Naive thymus-derived CD8-positive, alpha-beta T cell (primary cell): Measurements from ENCODE around the gene HOXA9. TPM values are rescaled to one million over a fixed set of nuclear protein-coding genes. Genes with fewer than 3 reads are reported as not detected.

Experiments
- ATAC-seq, 2 donors: fragments of 150-1000 bp; cut with Tn5 transposase in 1 of 2; sonication (Bioruptor Pico), chemical (Tn5 transposase) in 1 of 2; 1 replicate in 1 of 2; 2 replicates in 1 of 2; pipeline ENCODE4 v1.10.0; 2021; ENCODE audit warnings: mild to moderate bottlenecking in 2 of 2, moderate library complexity in 2 of 2
- POLR2A ChIA-PET: fragments of 350-600 bp; sonication (Branson Sonifier 250); formaldehyde crosslinking; loops from one replicate; lab custom pipeline; 2021; ENCODE audit warnings: antibody characterized with exemption; lab: Charles Lee
- DNase-seq, 10 donors: peaks; one replicate each; pipeline versions ENCODE4 v3.0.0 to v3.0.0-alpha.2; 2020 to 2022
- H3K27ac Mint-ChIP-seq, 10 donors: one replicate each; pipeline ENCODE4 v1.8.0; 2020 to 2022; ENCODE audit warnings: mild to moderate bottlenecking in 10 of 10, mixed read lengths in 10 of 10, moderate library complexity in 4 of 10, inconsistent platforms in 1 of 10
- H3K27me3 Mint-ChIP-seq, 5 donors: one replicate each; pipeline ENCODE4 v1.8.0; 2021 to 2022; ENCODE audit warnings: mixed read lengths in 5 of 5
- H3K36me3 Mint-ChIP-seq, 3 donors: one replicate each; pipeline ENCODE4 v1.8.0; 2020 to 2022; ENCODE audit warnings: mixed read lengths in 3 of 3, mild to moderate bottlenecking in 2 of 3, inconsistent platforms in 1 of 3
- H3K4me1 Mint-ChIP-seq, 4 donors: one replicate each; pipeline ENCODE4 v1.8.0; 2021 to 2022; ENCODE audit warnings: mixed read lengths in 4 of 4
- H3K4me3 Mint-ChIP-seq, 10 donors: one replicate each; pipeline ENCODE4 v1.8.0; 2020 to 2022; ENCODE audit warnings: mild to moderate bottlenecking in 10 of 10, mixed read lengths in 10 of 10, moderate library complexity in 6 of 10, inconsistent platforms in 1 of 10
- H3K9me3 Mint-ChIP-seq, 9 donors: one replicate each; pipeline ENCODE4 v1.8.0; 2020 to 2022; ENCODE audit warnings: mixed read lengths in 9 of 9, mild to moderate bottlenecking in 3 of 9, inconsistent platforms in 1 of 9, moderate library complexity in 1 of 9
- polyA plus RNA-seq, 3 donors: library from polyadenylated mRNA; unstranded; fragments of 300-500 nt; fragmentation: Illumina TruSeq; gene quantifications; one replicate each; pipeline ENCODE4 v1.2.3, GENCODE V29; 2021
- total RNA-seq, 8 experiments: library from RNA in 2 of 8; stranded (reverse) in 2 of 8; gene quantifications; one replicate each; pipeline ENCODE4 v1.2.3 and lab custom pipeline; 2021 to 2026

Gene HOXA9
- total and polyA plus RNA-seq, 5 experiments from 2014 or later, result 0.16 TPM; not detected in 4

DNA sequence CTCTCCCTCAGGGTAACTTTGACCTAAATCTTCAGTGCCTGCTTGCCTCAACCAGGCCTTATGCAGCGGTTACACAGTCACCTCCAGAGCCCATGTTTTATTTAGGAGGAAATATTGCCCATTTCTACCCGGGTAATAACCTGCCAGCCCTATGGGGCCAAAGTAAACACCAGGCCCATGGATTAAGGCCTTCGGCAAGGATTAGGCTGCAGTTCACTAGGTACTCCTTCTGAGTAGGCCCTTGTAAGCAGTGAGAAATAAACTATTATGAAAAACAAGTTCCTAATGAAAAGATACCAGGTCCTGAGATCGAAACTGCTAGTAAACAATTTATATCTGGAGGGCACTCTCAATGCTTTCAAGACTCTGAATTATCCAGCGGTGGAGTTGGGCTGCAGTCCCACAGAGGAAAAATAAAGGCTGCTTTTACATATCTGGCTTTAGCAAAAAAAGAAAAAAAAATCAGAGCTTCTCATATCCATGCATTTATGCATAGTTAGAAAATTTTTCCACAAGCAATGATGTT, 12.5 kb upstream of the HOXA9 start:
- Mint-ChIP-seq H3K27ac (no peak overlapping the region), H3K27me3 (peaks cover 38 to 83% (median 58%) of the 10 kb centered on the region in 5 donors)

DNA sequence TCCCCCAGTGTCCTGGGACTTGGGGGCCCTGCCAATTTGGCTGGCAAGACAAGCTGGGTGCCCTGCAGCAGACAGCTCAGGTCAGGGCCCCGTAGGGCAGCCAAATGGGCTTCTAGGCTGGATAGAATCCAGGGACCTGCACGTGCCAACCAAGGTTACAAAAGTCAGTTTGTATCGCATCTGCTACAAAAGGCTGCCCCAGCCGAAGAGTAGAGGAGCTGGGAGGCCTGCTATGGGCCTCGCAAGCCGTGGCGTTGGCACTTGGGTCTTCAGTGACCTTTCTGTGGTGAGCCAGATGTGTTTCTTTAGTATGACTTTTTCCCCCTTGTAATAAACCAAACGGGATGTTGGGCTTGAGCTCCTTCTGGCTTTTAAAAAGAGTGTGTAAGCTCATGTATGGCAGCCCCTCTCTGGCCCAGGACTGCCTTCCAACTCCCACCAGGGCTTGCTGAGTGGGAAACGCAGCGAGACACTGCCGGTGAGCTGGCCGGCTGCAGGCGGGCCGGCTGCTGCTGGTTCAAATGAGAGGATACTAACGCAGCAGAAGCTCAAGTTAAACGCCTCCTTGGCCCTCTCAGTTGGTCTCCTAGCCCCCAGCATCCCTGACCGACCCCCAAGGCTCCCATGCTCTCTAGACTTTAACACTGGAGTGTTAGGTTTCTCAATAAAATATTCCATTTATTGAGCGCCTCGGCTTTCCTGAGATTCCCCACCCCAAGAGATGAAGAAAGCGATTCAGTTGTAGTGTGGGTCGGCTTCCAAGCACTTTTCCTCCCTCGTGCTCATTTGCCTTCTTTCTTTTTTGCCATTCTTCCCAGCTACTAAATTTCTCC, 11.8 kb upstream of the HOXA9 start:
- peaks cover 8 to 17% (median 15%) of the 10 kb centered on the region in 4 donors for H3K4me1 Mint-ChIP-seq

More for the DNA sequence above, 12.5 kb upstream of the HOXA9 start:
- no peak for DNase-seq
- POLR2A ChIA-PET, result no interaction called here
- Mint-ChIP-seq H3K4me3 (no peak overlapping the region), H3K36me3 (peaks cover 0 to 4% (median 1%) of the 10 kb centered on the region in 3 donors), H3K9me3 (no peaks in the 10 kb centered on the region), H3K4me1 (peaks cover 7 to 15% (median 12%) of the 10 kb centered on the region in 4 donors)
- ATAC-seq, result no peak

DNA sequence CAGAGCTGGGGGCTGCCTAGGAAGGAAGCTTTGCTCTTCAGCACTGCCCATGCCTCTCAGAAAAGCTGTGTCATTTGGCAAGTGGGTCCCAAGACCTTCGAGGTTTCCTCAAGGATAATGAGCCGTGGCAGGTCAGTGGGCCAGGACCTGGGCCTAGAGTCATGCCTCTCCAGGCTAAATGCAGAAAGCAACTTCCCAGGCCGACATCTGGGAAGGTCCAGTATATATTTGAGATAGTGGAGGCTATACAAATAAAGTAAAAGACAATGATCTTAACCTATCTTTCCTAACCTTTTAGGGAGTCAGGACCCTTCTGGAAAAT, 11.1 kb upstream of the HOXA9 start:
- Mint-ChIP-seq H3K27me3 (peaks cover 43 to 87% (median 61%) of the 10 kb centered on the region in 5 donors), H3K4me3 (no peak overlapping the region), H3K36me3 (peaks cover 1 to 11% (median 3%) of the 10 kb centered on the region in 3 donors), H3K27ac (no peak overlapping the region), H3K9me3 (peaks cover 0 to 3% (median 0%) of the 10 kb centered on the region in 9 donors), H3K4me1 (peaks cover 13 to 24% (median 22%) of the 10 kb centered on the region in 4 donors)
- POLR2A ChIA-PET, result no interaction called here
- DNase-seq (peak in 1 of 10 donors; percentile 8), ATAC-seq (no peak)

More for the DNA sequence above, 11.8 kb upstream of the HOXA9 start:
- Mint-ChIP-seq H3K27me3 (peaks cover 38 to 83% (median 57%) of the 10 kb centered on the region in 5 donors), H3K4me3 (no peak overlapping the region), H3K9me3 (no peaks in the 10 kb centered on the region), H3K36me3 (peaks cover 0 to 7% (median 1%) of the 10 kb centered on the region in 3 donors), H3K27ac (no peak overlapping the region)
- POLR2A ChIA-PET, result no interaction called here
- ATAC-seq, result no peak
- peak in 2 of 10 donors; percentile 1 to 12 for DNase-seq

DNA sequence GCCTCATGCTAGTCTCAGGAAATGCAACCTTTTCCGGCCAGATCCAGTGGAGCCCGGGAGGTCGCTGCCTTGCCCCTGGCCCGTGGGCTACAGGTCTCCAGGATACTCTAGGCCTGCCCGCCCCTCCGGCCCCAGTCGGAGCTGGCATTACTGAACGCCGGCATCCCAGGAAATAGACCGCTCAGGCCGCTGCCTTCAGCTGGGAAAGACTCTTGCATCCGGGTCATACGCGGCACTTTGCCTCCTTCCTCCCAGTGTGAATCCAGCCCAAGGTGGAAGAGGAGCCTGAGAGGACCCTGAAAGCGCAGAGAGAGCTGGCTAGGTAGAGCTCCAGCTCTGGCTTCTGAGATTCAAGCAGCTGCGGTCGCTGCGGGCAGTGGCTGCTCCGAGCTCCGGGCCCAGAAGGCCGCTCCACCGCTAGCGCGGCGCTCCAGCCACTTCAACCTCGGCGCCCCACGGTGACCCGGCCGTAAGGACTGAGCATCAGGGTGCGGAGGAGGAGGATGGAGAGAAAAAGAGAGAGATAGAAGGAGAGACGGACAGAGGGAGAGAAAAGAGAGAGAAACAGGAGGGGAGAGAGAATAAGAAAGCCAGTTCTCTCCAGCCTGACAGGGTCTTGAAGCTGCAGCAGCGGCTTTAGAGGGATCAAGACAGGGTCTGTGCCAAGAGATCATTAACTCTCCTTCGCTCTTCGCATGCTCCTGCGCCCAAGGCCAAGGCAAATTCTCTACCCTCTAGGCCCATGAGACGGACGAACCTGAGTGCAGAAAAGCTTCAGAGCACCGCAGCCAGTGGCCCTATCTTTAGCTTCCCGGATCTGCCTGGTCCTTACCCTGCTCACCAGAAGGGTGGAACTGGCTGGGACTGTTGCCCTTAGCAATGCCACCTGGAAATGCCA, 10.5 kb upstream of the HOXA9 start:
- Mint-ChIP-seq H3K4me3 (no peak overlapping the region), H3K36me3 (peaks cover 1 to 11% (median 3%) of the 10 kb centered on the region in 3 donors), H3K27me3 (peaks cover 46 to 87% (median 64%) of the 10 kb centered on the region in 5 donors), H3K4me1 (peaks cover 13 to 27% (median 24%) of the 10 kb centered on the region in 4 donors), H3K27ac (no peak overlapping the region), H3K9me3 (peaks cover 0 to 3% (median 0%) of the 10 kb centered on the region in 9 donors)
- ATAC-seq, result no peak
- POLR2A ChIA-PET, result interaction anchor here (2.5 kb wide), 1 partner anchor 9 kb away, joined by 12 read pairs; the partner anchor contains the start of gene HOXA11
- peak in 1 of 10 donors; percentile 2 for DNase-seq

DNA sequence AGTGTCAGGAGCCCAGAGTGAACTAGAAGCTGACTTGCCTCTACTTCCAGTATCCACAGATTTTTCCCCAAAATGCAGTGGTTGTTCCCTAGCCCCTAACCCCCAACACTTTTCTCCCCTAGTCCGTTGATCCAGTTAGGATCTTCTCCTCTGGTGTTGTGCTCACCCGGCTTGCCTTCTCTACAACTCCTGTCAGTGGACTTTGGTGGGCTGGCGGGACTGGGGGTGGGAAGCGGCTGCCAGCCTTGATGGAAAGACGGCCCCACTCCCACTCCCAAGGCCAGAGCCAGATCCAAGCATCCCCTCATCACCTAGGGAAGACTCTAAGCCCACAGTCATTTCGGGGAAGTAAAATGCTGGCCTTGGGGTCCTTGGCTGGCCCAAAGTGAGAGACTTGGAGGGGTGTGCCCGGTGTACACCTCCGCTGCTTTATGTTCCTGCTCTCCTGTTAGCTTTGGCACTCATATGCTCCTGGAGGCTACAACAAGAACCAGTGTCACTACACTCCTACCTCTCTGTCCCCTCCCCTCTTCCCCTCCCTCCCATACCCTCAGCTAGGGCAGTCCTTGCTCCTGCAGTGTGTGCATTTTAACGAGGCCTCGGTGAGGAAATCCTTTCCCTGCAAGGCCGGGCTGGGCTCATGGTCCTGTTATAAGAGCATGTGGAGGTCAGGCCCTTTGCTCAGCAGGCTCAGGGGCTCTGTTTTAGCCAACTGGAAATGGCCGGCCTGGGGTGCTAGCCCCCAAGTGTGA, 9.7 kb upstream of the HOXA9 start:
- H3K27me3 Mint-ChIP-seq, result peaks cover 45 to 87% (median 67%) of the 10 kb centered on the region in 5 donors
- H3K36me3 Mint-ChIP-seq, result peaks cover 1 to 11% (median 3%) of the 10 kb centered on the region in 3 donors
- DNase-seq (peak in 1 of 10 donors; percentile 15), ATAC-seq (no peak)
- POLR2A ChIA-PET, result interaction anchor here (2.5 kb wide), 1 partner anchor 10 kb away, joined by 12 read pairs; the partner anchor contains the start of gene HOXA11
- peak overlapping the region in 1 of 10 donors; percentile 44 for H3K27ac Mint-ChIP-seq
- H3K4me3 Mint-ChIP-seq, result peak overlapping the region in 9 of 10 donors; percentile 43 to 77 (median 64)
- peaks cover 0 to 4% (median 0%) of the 10 kb centered on the region in 9 donors for H3K9me3 Mint-ChIP-seq
- H3K4me1 Mint-ChIP-seq, result peaks cover 11 to 31% (median 26%) of the 10 kb centered on the region in 4 donors

DNA sequence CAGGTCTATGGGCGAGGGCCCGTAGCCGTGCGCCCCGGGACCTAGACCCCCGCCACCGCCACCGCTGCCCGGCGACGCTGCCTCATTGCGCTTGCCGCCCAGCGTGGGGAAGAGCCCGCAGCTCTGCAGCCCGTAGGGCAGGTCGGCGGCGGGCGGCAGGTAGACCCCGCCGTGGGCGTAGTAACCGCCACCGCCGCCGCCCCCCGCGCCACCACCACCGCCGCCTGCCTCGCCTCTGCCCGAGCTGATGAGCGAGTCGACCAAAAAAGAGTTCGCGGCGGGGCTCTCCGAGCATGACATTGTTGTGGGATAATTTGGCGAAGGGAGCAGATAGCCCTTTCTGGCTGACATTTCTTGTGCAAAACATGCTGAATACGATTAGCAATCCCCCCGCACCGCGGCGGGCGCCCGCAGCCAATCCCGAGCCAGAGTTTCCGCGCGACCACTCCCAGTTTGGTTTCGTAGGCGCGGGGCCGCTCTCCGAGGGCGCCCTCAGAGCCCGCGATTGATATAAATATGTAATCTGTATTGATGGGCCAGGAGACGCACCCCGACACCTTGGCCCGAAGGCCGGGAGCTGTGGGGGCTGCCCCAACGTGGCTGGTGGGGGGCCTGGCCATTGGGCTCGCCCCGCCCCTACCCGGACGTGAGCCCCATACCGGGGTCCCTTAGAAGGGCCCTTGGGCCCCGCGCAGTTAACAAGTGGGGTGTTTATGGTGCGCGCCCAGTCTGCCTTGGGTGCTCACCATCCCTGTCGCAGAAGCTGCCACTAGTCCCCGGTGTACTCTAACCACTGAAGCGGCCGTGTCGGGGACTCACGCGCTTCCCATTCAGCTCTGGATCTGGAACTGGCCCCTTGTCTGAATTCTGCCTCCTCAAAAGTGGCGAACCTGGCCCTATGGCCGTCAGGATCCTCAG, 8.9 kb upstream of the HOXA9 start, which contains the start of gene HOXA10:
HOXA10 (minus strand) TSS at position 365 of the 918 bp plus-strand sequence; CDS start at position 351, 14 bp downstream.
- Mint-ChIP-seq H3K4me3 (peak within 1 kb of the TSS; percentile 57 to 77 (median 67)), H3K27ac (peak within 1 kb of the TSS in 1 of 10 donors; percentile 44), H3K4me1 (peaks cover 10 to 27% (median 24%) of the 10 kb centered on the region in 4 donors), H3K27me3 (peaks cover 39 to 83% (median 61%) of the 10 kb centered on the region in 5 donors), H3K9me3 (peaks cover 0 to 4% (median 0%) of the 10 kb centered on the region in 9 donors), H3K36me3 (peaks cover under 1 to 7% (median 3%) of the 10 kb centered on the region in 3 donors)
- DNase-seq, result peak in 1 of 10 donors; percentile 15
- POLR2A ChIA-PET, result interaction anchor here (1.4 to 2.8 kb wide), 4 partner anchors 9 to 14 kb away, joined by 5 to 18 read pairs (median 10); partner anchors contain the start of gene HOXA11
- no peak for ATAC-seq

DNA sequence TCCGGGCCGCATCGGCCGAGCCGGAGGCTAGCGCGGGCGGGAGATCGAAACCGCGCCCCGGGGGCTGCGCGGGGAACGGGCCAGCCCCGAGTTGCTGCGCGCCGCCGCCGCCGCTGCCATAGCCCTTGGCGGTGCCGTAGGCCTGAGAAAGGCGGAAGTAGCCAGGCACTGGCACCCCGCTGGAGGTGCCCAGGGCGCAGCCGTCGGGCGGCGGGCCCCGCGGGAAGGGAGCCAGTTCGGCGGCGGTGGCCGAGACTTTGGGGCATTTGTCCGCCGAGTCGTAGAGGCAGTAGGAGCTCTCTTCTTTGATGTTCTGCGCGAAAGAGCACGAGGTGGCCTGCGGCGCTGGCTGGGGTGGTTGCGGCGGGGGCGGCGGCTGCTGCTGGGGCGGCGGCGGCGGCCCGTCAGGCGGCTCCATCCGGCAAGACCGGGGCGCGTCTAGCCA, 8.2 kb upstream of the HOXA9 start:
- ATAC-seq (peak; percentile 71 to 75), DNase-seq (peak in 3 of 10 donors; percentile 38 to 64 (median 49))
- Mint-ChIP-seq H3K36me3 (peaks cover 0 to 7% (median 4%) of the 10 kb centered on the region in 3 donors), H3K4me1 (peaks cover 14 to 33% (median 26%) of the 10 kb centered on the region in 4 donors), H3K27me3 (peaks cover 37 to 83% (median 64%) of the 10 kb centered on the region in 5 donors), H3K9me3 (peaks cover 0 to 5% (median 0%) of the 10 kb centered on the region in 9 donors), H3K4me3 (peak overlapping the region in 2 of 10 donors; percentile 14 to 61), H3K27ac (no peak overlapping the region)
- POLR2A ChIA-PET, result interaction anchor here (1.4 to 2.8 kb wide), 5 partner anchors 9 to 19 kb away, joined by 4 to 18 read pairs (median 9); partner anchors contain the start of gene HOXA11

DNA sequence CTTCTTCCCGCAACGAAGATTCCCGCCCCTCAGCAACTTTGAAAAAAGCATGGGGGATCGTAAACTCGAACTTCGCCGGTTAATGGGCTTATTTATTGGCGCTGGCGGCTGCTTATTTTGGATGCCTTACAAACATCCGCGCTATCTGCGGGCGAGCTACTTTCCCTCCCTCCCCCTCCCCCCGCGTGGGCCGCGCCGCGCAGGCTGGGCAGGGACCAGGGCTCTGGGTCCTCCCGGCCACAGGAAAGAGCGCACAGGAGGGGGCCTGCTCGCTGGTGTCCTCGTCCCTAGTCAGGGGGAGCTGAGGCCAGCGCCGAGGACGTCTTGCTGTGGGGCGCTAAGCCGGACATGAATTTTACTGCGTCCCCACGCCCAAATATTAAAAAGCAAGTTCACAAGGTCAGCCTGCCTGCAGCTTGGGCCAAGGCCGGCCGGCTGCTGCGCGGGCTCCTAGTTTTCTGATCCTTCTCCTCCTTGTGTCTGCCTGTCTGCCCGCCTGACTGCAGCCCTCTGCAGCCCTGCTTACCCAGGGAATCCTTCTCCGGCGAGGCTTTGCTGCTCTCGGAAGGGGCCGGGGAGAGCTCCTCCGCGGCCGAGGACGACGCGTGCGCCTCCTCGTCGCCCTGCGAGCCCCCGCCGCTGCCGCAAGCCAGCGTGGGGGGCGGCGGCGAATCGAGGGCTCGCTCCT, 7.6 kb upstream of the HOXA9 start:
- POLR2A ChIA-PET, result interaction anchor here (1.4 to 2.8 kb wide), 5 partner anchors 10 to 20 kb away, joined by 4 to 18 read pairs (median 9); partner anchors contain the start of gene HOXA11
- Mint-ChIP-seq H3K27me3 (peaks cover 39 to 83% (median 63%) of the 10 kb centered on the region in 5 donors), H3K36me3 (peaks cover 0 to 7% (median 4%) of the 10 kb centered on the region in 3 donors), H3K27ac (peak overlapping the region in 1 of 10 donors; percentile 80), H3K4me3 (peak overlapping the region; percentile 15 to 78 (median 56)), H3K9me3 (peaks cover 0 to 5% (median 0%) of the 10 kb centered on the region in 9 donors), H3K4me1 (peaks cover 17 to 36% (median 30%) of the 10 kb centered on the region in 4 donors)
- DNase-seq (peak in 2 of 10 donors; percentile 16 to 59), ATAC-seq (peak; percentile 34 to 37)

DNA sequence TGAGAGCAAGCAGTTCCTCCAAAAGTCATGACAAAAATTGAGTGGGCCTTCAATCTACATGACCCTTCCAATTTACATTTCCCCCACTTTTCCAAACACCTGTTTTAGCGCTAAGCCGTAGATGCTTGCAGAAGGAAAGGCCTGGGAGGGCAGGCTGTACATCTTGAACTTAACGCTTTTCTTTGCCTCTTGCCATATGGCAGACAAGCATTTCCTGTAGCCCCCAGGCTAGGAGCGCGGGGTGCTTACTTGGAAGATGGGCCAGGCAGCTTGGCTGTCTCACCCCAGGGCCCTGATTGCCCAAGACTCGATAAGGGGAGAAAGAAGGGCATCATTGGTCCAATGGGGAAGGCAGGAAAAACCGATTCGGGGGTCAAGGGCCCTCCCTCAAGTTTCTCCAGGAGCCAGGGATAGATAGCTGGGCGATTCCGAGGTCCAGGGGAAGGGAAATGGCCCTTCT, 7.0 kb upstream of the HOXA9 start:
- peak in 2 of 10 donors; percentile 19 to 64 for DNase-seq
- peaks cover 0 to 7% (median 4%) of the 10 kb centered on the region in 3 donors for H3K36me3 Mint-ChIP-seq
- POLR2A ChIA-PET, result interaction anchor here (1.2 to 2.8 kb wide), 3 partner anchors 12 to 20 kb away, joined by 3 to 18 read pairs (median 4); partner anchors contain the start of gene HOXA11

More for the DNA sequence above, 7.0 kb upstream of the HOXA9 start:
- Mint-ChIP-seq H3K9me3 (peaks cover 0 to 5% (median 0%) of the 10 kb centered on the region in 9 donors), H3K27me3 (peaks cover 38 to 83% (median 63%) of the 10 kb centered on the region in 5 donors), H3K4me3 (peak overlapping the region; percentile 33 to 78 (median 70)), H3K4me1 (peaks cover 17 to 43% (median 33%) of the 10 kb centered on the region in 4 donors), H3K27ac (peak overlapping the region in 4 of 10 donors; percentile 5 to 80 (median 68))
- no peak for ATAC-seq
